ENCODE data around the gene PIK3C2G. TPM values are rescaled to one million over a fixed set of nuclear protein-coding genes. Genes with fewer than 3 reads are reported as not detected.

The PIK3C2G gene
- total RNA-seq, 1 donor from 2014 or later, result 0.59 TPM

GRCh38 chr12:18620986-18621385 lies 359.7 kb downstream of the PIK3C2G start:
- Histone ChIP-seq H3K4me1 (no peaks in the 10 kb centered on the region), H3K27me3 (ENCODE audit: low read depth) (no peaks in the 10 kb centered on the region), H3K4me3 (no peak overlapping the region), H3K27ac (no peak overlapping the region), H3K36me3 (no peaks in the 10 kb centered on the region), H3K9me3 (no peaks in the 10 kb centered on the region)
- DNase-seq, result no peak
- TF ChIP-seq CTCF (IDR thresholded peaks at IDR 0.05), result no peak
- no peak for ATAC-seq
- intact Hi-C loops (cut with DNase I), result no loop called here

GRCh38 chr12:18629445-18629844 lies 368.1 kb downstream of the PIK3C2G start:
- no peak overlapping the region for H3K27ac ChIP-seq
- intact Hi-C loops (cut with DNase I), result no loop called here
- no peaks in the 10 kb centered on the region for H3K27me3 ChIP-seq (ENCODE audit: low read depth)
- no peak for ATAC-seq
- DNase-seq, result no peak
- H3K9me3 ChIP-seq, result peaks cover 6% of the 10 kb centered on the region
- TF ChIP-seq CTCF (IDR thresholded peaks at IDR 0.05), result no peak
- no peaks in the 10 kb centered on the region for H3K4me1 ChIP-seq
- no peaks in the 10 kb centered on the region for H3K36me3 ChIP-seq
- no peak overlapping the region for H3K4me3 ChIP-seq

GRCh38 chr12:18629916-18630315 lies 368.6 kb downstream of the PIK3C2G start:
- H3K36me3 ChIP-seq, result no peaks in the 10 kb centered on the region
- no peak overlapping the region for H3K4me3 ChIP-seq
- no peaks in the 10 kb centered on the region for H3K27me3 ChIP-seq (ENCODE audit: low read depth)
- peaks cover 6% of the 10 kb centered on the region for H3K9me3 ChIP-seq
- no peak for ATAC-seq
- no peak for DNase-seq
- intact Hi-C loops (cut with DNase I), result no loop called here
- H3K27ac ChIP-seq, result no peak overlapping the region
- TF ChIP-seq CTCF (IDR thresholded peaks at IDR 0.05), result no peak
- no peaks in the 10 kb centered on the region for H3K4me1 ChIP-seq

- ATAC-seq (no peak), DNase-seq (no peak)
- Histone ChIP-seq H3K4me3 (no peak overlapping the region), H3K4me1 (no peaks in the 10 kb centered on the region), H3K36me3 (no peaks in the 10 kb centered on the region), H3K27me3 (ENCODE audit: low read depth) (no peaks in the 10 kb centered on the region), H3K27ac (no peak overlapping the region), H3K9me3 (peaks cover 6% of the 10 kb centered on the region)
- intact Hi-C loops (cut with DNase I), result no loop called here
- TF ChIP-seq CTCF (IDR thresholded peaks at IDR 0.05), result no peak
These were observed 370.0 kb downstream of the PIK3C2G start for GRCh38 chr12:18631339-18631738.

GRCh38 chr12:18632848-18633247 lies 371.5 kb downstream of the PIK3C2G start:
- ATAC-seq (no peak), DNase-seq (no peak)
- Histone ChIP-seq H3K36me3 (no peaks in the 10 kb centered on the region), H3K4me1 (no peaks in the 10 kb centered on the region), H3K27me3 (ENCODE audit: low read depth) (no peaks in the 10 kb centered on the region), H3K9me3 (no peaks in the 10 kb centered on the region), H3K27ac (no peak overlapping the region), H3K4me3 (no peak overlapping the region)
- intact Hi-C loops (cut with DNase I), result no loop called here
- no peak for TF ChIP-seq CTCF (IDR thresholded peaks at IDR 0.05)

GRCh38 chr12:18634382-18634781 lies 373.1 kb downstream of the PIK3C2G start:
- no peaks in the 10 kb centered on the region for H3K36me3 ChIP-seq
- H3K27ac ChIP-seq, result no peak overlapping the region
- H3K27me3 ChIP-seq (ENCODE audit: low read depth), result no peaks in the 10 kb centered on the region
- ATAC-seq, result no peak
- intact Hi-C loops (cut with DNase I), result no loop called here
- H3K4me3 ChIP-seq, result no peak overlapping the region
- DNase-seq, result no peak
- no peak for TF ChIP-seq CTCF (IDR thresholded peaks at IDR 0.05)
- H3K4me1 ChIP-seq, result no peaks in the 10 kb centered on the region
- H3K9me3 ChIP-seq, result no peaks in the 10 kb centered on the region
